ENCODE data around the gene PRKACA.

The PRKACA gene

GRCh38 chr19:14116525-14116917 is 1.0 kb downstream of the PRKACA start:
- DNase-seq = peak in 1 of 6 experiments; percentile 7

- DNase-seq = no peak
Observed at GRCh38 chr19:14115756-14116155, 1.8 kb downstream of the PRKACA start.

- DNase-seq = peak in 2 of 6 experiments; percentile 13 to 14
Observed at GRCh38 chr19:14114854-14115253, 2.7 kb downstream of the PRKACA start.

GRCh38 chr19:14114439-14114838 is 3.1 kb downstream of the PRKACA start:
- DNase-seq = no peak

- peak in 4 of 6 experiments; percentile 16 to 35 (median 22) for DNase-seq
Observed at GRCh38 chr19:14113762-14114414, 3.7 kb downstream of the PRKACA start.

GRCh38 chr19:14112809-14113385 is 4.7 kb downstream of the PRKACA start:
- DNase-seq = no peak

- no peak for DNase-seq
Observed at GRCh38 chr19:14112051-14112808, 5.3 kb downstream of the PRKACA start.

GRCh38 chr19:14111486-14111885 is 6.1 kb downstream of the PRKACA start:
- no peak for DNase-seq

GRCh38 chr19:14110650-14111049 is 6.9 kb downstream of the PRKACA start:
- DNase-seq = no peak

GRCh38 chr19:14107581-14108461 is 9.7 kb downstream of the PRKACA start:
- DNase-seq = no peak

GRCh38 chr19:14106840-14107239 is 10.7 kb downstream of the PRKACA start:
- no peak for DNase-seq

- no peak for DNase-seq
Observed at GRCh38 chr19:14105680-14106079, 11.9 kb downstream of the PRKACA start.

- DNase-seq = no peak
Observed at GRCh38 chr19:14103310-14103709, 14.3 kb downstream of the PRKACA start.

- no peak for DNase-seq
Observed at GRCh38 chr19:14102756-14103155, 14.8 kb downstream of the PRKACA start.

GRCh38 chr19:14102102-14102696 is 15.4 kb downstream of the PRKACA start:
- no peak for DNase-seq

GRCh38 chr19:14101003-14101545 is 16.5 kb downstream of the PRKACA start:
- no peak for DNase-seq

- no peak for DNase-seq
Observed at GRCh38 chr19:14097532-14098151, 19.9 kb downstream of the PRKACA start.

GRCh38 chr19:14096272-14096992 is 21.1 kb downstream of the PRKACA start:
- DNase-seq = no peak

GRCh38 chr19:14094854-14095253 is 22.7 kb downstream of the PRKACA start:
- DNase-seq = no peak

GRCh38 chr19:14093117-14093823 is 24.3 kb downstream of the PRKACA start:
- DNase-seq = no peak
